K562 (cell line): Measurements from ENCODE around the gene KLRC3.

Experiments used
- MXI1 ChIP-seq: IDR thresholded peaks from 2 replicates; pipeline ENCODE4 v1.6.1; 2011; ENCODE audit warnings: low read depth, mild to moderate bottlenecking, improper control_type of control experiment, low read length
- SMAD3 ChIP-seq: fragments of 450-650 bp; formaldehyde crosslinking; conservative IDR thresholded peaks from 2 replicates; pipeline ENCODE4 v1.4.0; 2020; ENCODE audit warnings: mild to moderate bottlenecking
- SMARCC2 ChIP-seq: fragments of 450-650 bp; IDR thresholded peaks from 2 replicates; pipeline ENCODE4 v1.6.1; 2017; ENCODE audit warnings: antibody characterized with exemption, moderate library complexity, mild to moderate bottlenecking, low read depth
- ZNF239 ChIP-seq: fragments of 250-450 bp; sonication (Bioruptor Pico); IDR thresholded peaks from 2 replicates; pipeline ENCODE4 v1.4.0; 2020; ENCODE audit warnings: mild to moderate bottlenecking
- ZNF431 ChIP-seq: sonication (generic); formaldehyde crosslinking; IDR thresholded peaks from 2 replicates; pipeline ENCODE4 v1.8.0; 2022; ENCODE audit warnings: mild to moderate bottlenecking, missing genetic modification reagents

DNA sequence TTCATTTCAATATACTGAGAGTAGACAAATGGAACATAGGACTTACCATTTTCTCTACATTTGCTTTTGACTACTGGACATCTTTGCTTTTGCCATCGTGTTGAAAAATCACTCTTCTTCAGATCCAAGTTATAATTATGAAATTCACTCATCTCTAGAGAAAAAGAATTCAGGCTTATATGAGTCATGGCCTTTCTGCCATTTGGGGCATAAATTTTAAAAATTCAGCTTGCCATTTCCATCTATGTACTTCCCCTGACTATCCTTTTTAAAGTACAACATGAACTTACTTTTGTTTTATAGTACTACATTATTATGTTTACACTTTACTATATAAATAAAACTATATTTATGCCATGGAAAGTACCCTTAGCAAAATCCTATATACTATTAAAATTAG lies 33.5 kb downstream of the KLRC3 start:
- TF ChIP-seq ZNF431 (CRISPR knock-in tag): no peak
- TF ChIP-seq SMARCC2: no peak
- no peak for TF ChIP-seq MXI1
- TF ChIP-seq ZNF239 (CRISPR knock-in tag): no peak
- TF ChIP-seq SMAD3 (CRISPR knock-in tag): no peak
